SK-N-SH treated with all-trans-retinoic acid at 6 μM for 48 hours (cell line): ENCODE data around the gene PHF8.

Experiments
- GLIS3 ChIP-seq: fragments of 250-450 bp; sonication (Bioruptor Pico); IDR thresholded peaks from 2 replicates; pipeline ENCODE4 v1.5.0; 2020; ENCODE audit warnings: mild to moderate bottlenecking, moderate library complexity
- TCF4 ChIP-seq: fragments of 250-450 bp; sonication (Bioruptor Pico); IDR thresholded peaks from 2 replicates; pipeline ENCODE4 v1.8.0; 2021; ENCODE audit warnings: mild to moderate bottlenecking, moderate library complexity, borderline replicate concordance
- ZFP30 ChIP-seq: fragments of 450-650 bp; formaldehyde crosslinking; IDR thresholded peaks from 2 replicates; pipeline ENCODE4 v1.5.0; 2022; ENCODE audit warnings: mild to moderate bottlenecking, moderate library complexity
- TF ChIP-seq, protein P1 (sequence below): fragments of 250-450 bp; sonication (Bioruptor Pico); IDR thresholded peaks from 2 replicates; pipeline ENCODE4 v1.5.1; 2021; ENCODE audit warnings: mild to moderate bottlenecking, moderate library complexity

DNA sequence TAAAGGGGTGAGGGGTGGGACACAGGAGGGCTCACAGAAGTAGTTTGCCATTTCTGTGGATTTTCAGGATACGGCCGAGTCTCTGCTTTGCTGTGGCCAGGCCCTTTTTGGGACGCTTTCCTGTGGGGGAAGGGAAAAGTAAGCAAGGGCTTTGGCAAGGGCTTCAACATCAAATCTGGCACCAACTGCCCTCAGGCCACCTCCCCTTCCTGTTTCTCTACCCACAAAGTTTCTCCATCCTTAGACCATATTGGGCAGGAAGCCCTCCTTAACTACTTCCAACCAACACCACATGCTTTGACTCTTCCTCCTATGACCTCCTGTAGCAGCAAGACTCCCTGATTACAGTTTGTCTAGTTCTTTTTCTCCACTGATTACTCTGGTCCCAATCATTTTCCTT lies 105.1 kb downstream of the PHF8 start:
- TF ChIP-seq GLIS3 (CRISPR knock-in tag), result no peak
- no peak for TF ChIP-seq TCF4
- TF ChIP-seq, protein P1, sequence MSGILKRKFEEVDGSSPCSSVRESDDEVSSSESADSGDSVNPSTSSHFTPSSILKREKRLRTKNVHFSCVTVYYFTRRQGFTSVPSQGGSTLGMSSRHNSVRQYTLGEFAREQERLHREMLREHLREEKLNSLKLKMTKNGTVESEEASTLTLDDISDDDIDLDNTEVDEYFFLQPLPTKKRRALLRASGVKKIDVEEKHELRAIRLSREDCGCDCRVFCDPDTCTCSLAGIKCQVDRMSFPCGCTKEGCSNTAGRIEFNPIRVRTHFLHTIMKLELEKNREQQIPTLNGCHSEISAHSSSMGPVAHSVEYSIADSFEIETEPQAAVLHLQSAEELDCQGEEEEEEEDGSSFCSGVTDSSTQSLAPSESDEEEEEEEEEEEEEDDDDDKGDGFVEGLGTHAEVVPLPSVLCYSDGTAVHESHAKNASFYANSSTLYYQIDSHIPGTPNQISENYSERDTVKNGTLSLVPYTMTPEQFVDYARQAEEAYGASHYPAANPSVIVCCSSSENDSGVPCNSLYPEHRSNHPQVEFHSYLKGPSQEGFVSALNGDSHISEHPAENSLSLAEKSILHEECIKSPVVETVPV (CRISPR knock-in tag), result no peak
- TF ChIP-seq ZFP30, result no peak
